HepG2 (cell line): ENCODE results near the gene NBPF1. TPM values are rescaled to one million over a fixed set of nuclear protein-coding genes. Genes with fewer than 3 reads are reported as not detected.
A peak's percentile ranks its signal among the peaks of the same experiment; 100 is the strongest.
"Not testable (repeated sequence)": the region's sequence is repeated elsewhere in the genome, so short reads cannot be mapped to it uniquely, and the experiment has no call there.

Source experiments
- CEBPG ChIP-seq: IDR thresholded peaks from 2 replicates; pipeline ENCODE4 v1.6.1; 2016
- GATAD1 ChIP-seq: IDR thresholded peaks from 2 replicates; pipeline ENCODE4 v1.6.1; 2016; ENCODE audit warnings: missing genetic modification reagents, missing compliant biosample characterization
- SNAPC5 ChIP-seq: sonication (generic); formaldehyde crosslinking; IDR thresholded peaks from 2 replicates; pipeline ENCODE4 v1.8.1; 2023; ENCODE audit warnings: mild to moderate bottlenecking, missing genetic modification reagents, borderline replicate concordance
- SOX13 ChIP-seq, 3 experiments: fragments of 450-650 bp in 1 of 3; sonication (generic) in 1 of 3; formaldehyde crosslinking in 1 of 3; IDR thresholded peaks in 2 of 3; conservative IDR thresholded peaks in 1 of 3; 2 replicates each; pipeline versions ENCODE4 v1.5.0 to v1.6.1; 2016 to 2020; ENCODE audit warnings: antibody characterized with exemption in 1 of 3, mild to moderate bottlenecking in 1 of 3, missing compliant biosample characterization in 1 of 3, missing genetic modification reagents in 1 of 3, moderate library complexity in 1 of 3
- SOX6 ChIP-seq, 2 experiments: fragments of 450-650 bp in 1 of 2; sonication (generic) in 1 of 2; formaldehyde crosslinking in 1 of 2; IDR thresholded peaks; 2 replicates each; pipeline versions ENCODE4 v1.4.0 to v1.6.1; 2017 to 2020; ENCODE audit warnings: antibody characterized with exemption in 1 of 2, mild to moderate bottlenecking in 1 of 2, missing genetic modification reagents in 1 of 2
- TCF12 ChIP-seq, 2 experiments: fragments of 450-650 bp in 1 of 2; sonication (generic) in 1 of 2; formaldehyde crosslinking in 1 of 2; IDR thresholded peaks; 2 replicates each; pipeline versions ENCODE4 v1.6.1 to v1.8.0; 2017 to 2022; ENCODE audit warnings: antibody characterized with exemption in 1 of 2, mild to moderate bottlenecking in 1 of 2, missing genetic modification reagents in 1 of 2, moderate library complexity in 1 of 2
- TFE3 ChIP-seq: IDR thresholded peaks from 2 replicates; pipeline ENCODE4 v1.6.1; 2016
- ZBTB33 ChIP-seq: sonication (generic); formaldehyde crosslinking; IDR thresholded peaks from 2 replicates; pipeline ENCODE4 v1.4.0; 2020; ENCODE audit warnings: missing genetic modification reagents
- ZBTB46 ChIP-seq: sonication (generic); formaldehyde crosslinking; IDR thresholded peaks from 2 replicates; pipeline ENCODE4 v1.4.0; 2020; ENCODE audit warnings: mild to moderate bottlenecking, missing genetic modification reagents, borderline replicate concordance
- ZNF350 ChIP-seq: sonication (generic); formaldehyde crosslinking; IDR thresholded peaks from 2 replicates; pipeline ENCODE4 v1.4.0; 2020; ENCODE audit warnings: mild to moderate bottlenecking, low read depth, missing genetic modification reagents, borderline replicate concordance
- ZNF354B ChIP-seq: sonication (generic); formaldehyde crosslinking; IDR thresholded peaks from 2 replicates; pipeline ENCODE4 v1.8.0; 2022; ENCODE audit warnings: mild to moderate bottlenecking, missing genetic modification reagents
- ZNF574 ChIP-seq: sonication (generic); formaldehyde crosslinking; IDR thresholded peaks from 2 replicates; pipeline ENCODE4 v1.4.0; 2020; ENCODE audit warnings: missing genetic modification reagents
- ZNF674 ChIP-seq: sonication (generic); formaldehyde crosslinking; IDR thresholded peaks from 2 replicates; pipeline ENCODE4 v1.5.0; 2020; ENCODE audit warnings: low read depth, mild to moderate bottlenecking, missing genetic modification reagents
- ZNF740 ChIP-seq: sonication (generic); formaldehyde crosslinking; IDR thresholded peaks from 2 replicates; pipeline ENCODE4 v1.4.0; 2020; ENCODE audit warnings: missing genetic modification reagents
- ZNF883 ChIP-seq: sonication (generic); formaldehyde crosslinking; IDR thresholded peaks from 2 replicates; pipeline ENCODE4 v1.5.1; 2020; ENCODE audit warnings: mild to moderate bottlenecking, missing genetic modification reagents; ENCODE audit errors: not compliant biosample characterization
- ZSCAN31 ChIP-seq: sonication (generic); formaldehyde crosslinking; IDR thresholded peaks from 2 replicates; pipeline ENCODE4 v1.5.0; 2020; ENCODE audit warnings: low read depth, mild to moderate bottlenecking, missing genetic modification reagents
- polyA plus RNA-seq, 8 experiments: library from polyadenylated mRNA; depleted of rRNA in 3 of 8; stranded (reverse) in 7 of 8; unstranded in 1 of 8; fragments of >200 nt; fragmentation: Illumina TruSeq in 4 of 8; extraction: Trizol in 4 of 8; gene quantifications; 2 replicates each; pipeline versions ENCODE4 v1.2.1 to v1.2.3, GENCODE V29; 2011 to 2016; ENCODE audit warnings: low read depth in 4 of 8, missing spikeins in 1 of 8, mixed read lengths in 1 of 8; ENCODE audit not compliant: insufficient read depth in 1 of 8
- total RNA-seq, 5 experiments: library from RNA; depleted of rRNA; stranded (reverse); fragments of >200 nt; fragmentation: Illumina TruSeq; extraction: Trizol; gene quantifications; 2 replicates each; pipeline ENCODE4 v1.2.3, GENCODE V29; 2016; ENCODE audit warnings: low read depth in 1 of 5

The NBPF1 gene
- total and polyA plus RNA-seq, 2 of the 13 experiments (the other 11 are each of a cell fraction or from before 2014, with no cell fraction given) = 30.3 to 35.6 TPM

- TF ChIP-seq SNAPC5 (CRISPR knock-in tag) (0 out of 2 replicates have a peak, but pooled peaks have one; percentile 84), ZNF354B (CRISPR knock-in tag) (peak; percentile 55; the same call in 1 of the 2 replicates), ZNF883 (CRISPR knock-in tag) (peak; percentile 73), SOX6 (CRISPR knock-in tag; IDR thresholded peaks at IDR 0.05) (peak; percentile 70), ZSCAN31 (CRISPR knock-in tag) (peak; percentile 73; the same call in 1 of the 2 replicates), ZBTB33 (CRISPR knock-in tag) (peak; percentile 74), GATAD1 (peak; percentile 61; the same call in 1 of the 2 replicates), ZBTB46 (CRISPR knock-in tag) (0 out of 2 replicates have a peak, but pooled peaks have one; percentile 85), ZNF674 (CRISPR knock-in tag) (0 out of 2 replicates have a peak, but pooled peaks have one; percentile 15), TFE3 (CRISPR knock-in tag) (peak; percentile 92), ZNF350 (CRISPR knock-in tag) (peak; percentile 95), TCF12 (CRISPR knock-in tag; IDR thresholded peaks at IDR 0.05) (0 out of 2 replicates have a peak, but pooled peaks have one; percentile 33), SOX13 (CRISPR knock-in tag; conservative IDR thresholded peaks at IDR 0.05 in 1 of 2, IDR thresholded peaks at IDR 0.05 in 1 of 2) (peak in 1 of 2 experiments; percentile 74; a peak in 1 of 4 replicates), ZNF574 (CRISPR knock-in tag) (peak; percentile 50), ZNF740 (0 out of 2 replicates have a peak, but pooled peaks have one; percentile 59), CEBPG (CRISPR knock-in tag) (peak; percentile 52; the same call in 1 of the 2 replicates)
- not testable (repeated sequence) for TF ChIP-seq SOX6, TCF12, SOX13 (IDR thresholded peaks at IDR 0.05)
Observed at GRCh38 chr1:16607853-16608815, 5.2 kb downstream of the NBPF1 start (continued).
